Measurements from ENCODE around the gene TEPSIN.

TEPSIN gene

GRCh38 chr17:81267390-81268067 lies 28.7 kb upstream of the TEPSIN start:
- no peak for DNase-seq (ENCODE audit: low read depth)

- no peak for DNase-seq (ENCODE audit: low read depth)
Observed at GRCh38 chr17:81265576-81265975, 26.7 kb upstream of the TEPSIN start.

GRCh38 chr17:81264640-81265039 lies 25.8 kb upstream of the TEPSIN start:
- DNase-seq (ENCODE audit: low read depth), result no peak

GRCh38 chr17:81263371-81264181 lies 24.7 kb upstream of the TEPSIN start:
- DNase-seq (ENCODE audit: low read depth), result no peak

GRCh38 chr17:81261582-81262336 lies 22.9 kb upstream of the TEPSIN start:
- DNase-seq (ENCODE audit: low read depth), result no peak

GRCh38 chr17:81261096-81261495 lies 22.2 kb upstream of the TEPSIN start:
- no peak for DNase-seq (ENCODE audit: low read depth)

GRCh38 chr17:81260641-81261040 lies 21.8 kb upstream of the TEPSIN start:
- DNase-seq (ENCODE audit: low read depth), result no peak

- no peak for DNase-seq (ENCODE audit: low read depth)
Observed at GRCh38 chr17:81260171-81260570, 21.3 kb upstream of the TEPSIN start.

- DNase-seq (ENCODE audit: low read depth), result no peak
Observed at GRCh38 chr17:81259058-81259605, 20.3 kb upstream of the TEPSIN start.

GRCh38 chr17:81258292-81258691 lies 19.4 kb upstream of the TEPSIN start:
- no peak for DNase-seq (ENCODE audit: low read depth)

GRCh38 chr17:81257533-81257932 lies 18.7 kb upstream of the TEPSIN start:
- DNase-seq (ENCODE audit: low read depth), result no peak

GRCh38 chr17:81256616-81257015 lies 17.8 kb upstream of the TEPSIN start:
- DNase-seq (ENCODE audit: low read depth), result no peak

- no peak for DNase-seq (ENCODE audit: low read depth)
Observed at GRCh38 chr17:81254955-81255717, 16.3 kb upstream of the TEPSIN start.

- DNase-seq (ENCODE audit: low read depth), result peak; percentile 40
Observed at GRCh38 chr17:81253358-81254131, 14.7 kb upstream of the TEPSIN start.

GRCh38 chr17:81252987-81253329 lies 14.1 kb upstream of the TEPSIN start:
- DNase-seq (ENCODE audit: low read depth), result no peak

GRCh38 chr17:81252326-81252986 lies 13.6 kb upstream of the TEPSIN start:
- DNase-seq (ENCODE audit: low read depth), result no peak

GRCh38 chr17:81251709-81252301 lies 12.9 kb upstream of the TEPSIN start:
- DNase-seq (ENCODE audit: low read depth), result no peak

- no peak for DNase-seq (ENCODE audit: low read depth)
Observed at GRCh38 chr17:81251094-81251708, 12.3 kb upstream of the TEPSIN start.

- no peak for DNase-seq (ENCODE audit: low read depth)
Observed at GRCh38 chr17:81250286-81251093, 11.6 kb upstream of the TEPSIN start.
